ENCODE data around the gene TMEM94. TPM values are rescaled to one million over a fixed set of nuclear protein-coding genes. Genes with fewer than 3 reads are reported as not detected.

TMEM94 gene
- total RNA-seq = 43.2 TPM

DNA sequence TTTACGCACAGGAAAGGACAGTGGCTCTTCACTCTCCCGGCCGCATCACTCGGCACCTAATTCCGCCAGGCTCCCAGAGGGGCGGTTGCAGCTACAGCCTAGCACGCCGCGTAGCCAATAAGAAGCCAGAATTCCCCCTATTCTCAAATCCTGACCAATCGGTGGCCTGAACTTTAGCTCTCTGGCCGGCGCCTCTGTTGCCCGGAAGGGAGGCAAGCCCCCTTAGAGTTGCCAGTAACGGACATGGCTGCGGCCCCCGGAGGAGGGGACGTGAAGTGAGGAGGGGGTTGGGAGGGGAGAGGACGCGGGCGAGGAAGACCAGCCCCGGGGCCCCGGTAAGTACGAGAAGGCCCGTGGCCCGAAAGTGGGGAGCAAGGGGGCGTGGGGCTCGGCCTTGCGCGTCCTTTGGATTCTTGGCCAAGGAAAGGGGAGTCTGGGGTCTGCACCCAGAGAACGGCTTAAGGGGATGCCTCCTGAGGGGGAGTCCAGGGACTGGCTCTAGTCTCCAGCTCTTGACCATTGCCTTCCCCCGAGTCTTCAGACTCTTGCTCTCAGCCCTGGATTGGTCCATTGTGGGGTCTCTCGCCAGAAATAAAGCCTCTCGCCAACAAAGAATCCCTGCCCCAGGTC is at the start of gene TMEM94:
TSS of gene TMEM94 (plus strand) at position 219 of the 630 bp plus-strand sequence. CDS start 15,271 bp downstream, outside the sequence.
- Histone ChIP-seq H3K4me3 (peak within 1 kb of the TSS; percentile 70 to 77), H3K27me3 (no peaks in the 10 kb centered on the region), H3K9me3 (no peaks in the 10 kb centered on the region), H3K4me1 (peaks cover 31% of the 10 kb centered on the region), H3K27ac (peak within 1 kb of the TSS; percentile 80), H3K36me3 (no peaks in the 10 kb centered on the region)
- peak; percentile 80 to 86 for TF ChIP-seq POLR2AphosphoS5 (IDR thresholded peaks at IDR 0.05; ENCODE audit: insufficient read depth in 1 of 2, low read depth in 1 of 2)
- TF ChIP-seq, protein P1, sequence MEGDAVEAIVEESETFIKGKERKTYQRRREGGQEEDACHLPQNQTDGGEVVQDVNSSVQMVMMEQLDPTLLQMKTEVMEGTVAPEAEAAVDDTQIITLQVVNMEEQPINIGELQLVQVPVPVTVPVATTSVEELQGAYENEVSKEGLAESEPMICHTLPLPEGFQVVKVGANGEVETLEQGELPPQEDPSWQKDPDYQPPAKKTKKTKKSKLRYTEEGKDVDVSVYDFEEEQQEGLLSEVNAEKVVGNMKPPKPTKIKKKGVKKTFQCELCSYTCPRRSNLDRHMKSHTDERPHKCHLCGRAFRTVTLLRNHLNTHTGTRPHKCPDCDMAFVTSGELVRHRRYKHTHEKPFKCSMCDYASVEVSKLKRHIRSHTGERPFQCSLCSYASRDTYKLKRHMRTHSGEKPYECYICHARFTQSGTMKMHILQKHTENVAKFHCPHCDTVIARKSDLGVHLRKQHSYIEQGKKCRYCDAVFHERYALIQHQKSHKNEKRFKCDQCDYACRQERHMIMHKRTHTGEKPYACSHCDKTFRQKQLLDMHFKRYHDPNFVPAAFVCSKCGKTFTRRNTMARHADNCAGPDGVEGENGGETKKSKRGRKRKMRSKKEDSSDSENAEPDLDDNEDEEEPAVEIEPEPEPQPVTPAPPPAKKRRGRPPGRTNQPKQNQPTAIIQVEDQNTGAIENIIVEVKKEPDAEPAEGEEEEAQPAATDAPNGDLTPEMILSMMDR (IDR thresholded peaks at IDR 0.05) = no peak
- peak in 1 of 2 donors; percentile 97 for DNase-seq (ENCODE audit: extremely low spot score in 2 of 2)
- intact Hi-C loops (cut with DNase I) = no loop called here

DNA sequence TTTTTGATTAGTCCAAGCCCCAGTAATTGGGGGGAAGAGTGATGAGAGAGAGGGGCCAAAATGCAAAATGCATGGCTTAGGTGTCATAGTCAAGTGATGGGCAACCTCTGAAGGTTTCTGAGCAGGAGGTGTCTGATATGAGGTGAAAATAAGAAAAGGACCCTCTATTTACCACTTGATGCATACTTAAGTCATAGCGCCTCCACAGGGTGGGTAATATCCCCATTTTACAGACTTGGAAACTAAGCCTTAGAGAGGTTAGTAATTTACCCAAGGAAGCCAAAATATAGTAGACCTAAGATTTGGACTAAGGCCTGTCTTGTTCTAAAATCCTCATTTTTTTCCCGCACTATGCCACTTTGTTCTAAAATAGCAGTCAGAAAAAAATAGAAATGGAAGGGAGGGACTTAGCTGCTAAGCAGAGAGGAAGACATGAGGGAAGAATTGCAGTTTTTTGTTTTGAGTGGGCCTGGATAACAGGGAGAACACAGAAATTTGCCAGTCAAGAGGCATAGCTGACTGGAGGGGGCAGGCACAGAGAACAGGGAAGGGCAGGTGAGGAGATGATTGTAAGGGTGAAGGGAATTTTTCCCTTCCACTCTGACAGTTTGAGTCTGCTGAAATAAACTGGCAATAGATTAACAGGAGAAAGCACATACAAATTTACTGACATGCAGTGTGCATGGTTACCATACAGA is 48.6 kb upstream of the TMEM94 start:
- H3K9me3 ChIP-seq = no peaks in the 10 kb centered on the region
- H3K27me3 ChIP-seq = no peaks in the 10 kb centered on the region
- no peak for DNase-seq (ENCODE audit: extremely low spot score in 2 of 2)
- intact Hi-C loops (cut with DNase I) = no loop called here
- TF ChIP-seq POLR2AphosphoS5 (IDR thresholded peaks at IDR 0.05; ENCODE audit: insufficient read depth in 1 of 2, low read depth in 1 of 2) (no peak), POLR2A (IDR thresholded peaks at IDR 0.05) (no peak)
- TF ChIP-seq, protein P1 (IDR thresholded peaks at IDR 0.05) = no peak
- H3K36me3 ChIP-seq = no peaks in the 10 kb centered on the region
- no peak overlapping the region for H3K4me3 ChIP-seq
- H3K4me1 ChIP-seq = peaks cover 28% of the 10 kb centered on the region
- no peak overlapping the region for H3K27ac ChIP-seq

- TF ChIP-seq POLR2A (IDR thresholded peaks at IDR 0.05) (no peak), POLR2AphosphoS5 (IDR thresholded peaks at IDR 0.05; ENCODE audit: insufficient read depth in 1 of 2, low read depth in 1 of 2) (no peak)
- TF ChIP-seq, protein P1 (IDR thresholded peaks at IDR 0.05) = no peak
- H3K27me3 ChIP-seq = no peaks in the 10 kb centered on the region
- no peak overlapping the region for H3K4me3 ChIP-seq
- H3K9me3 ChIP-seq = no peaks in the 10 kb centered on the region
- intact Hi-C loops (cut with DNase I) = loop anchor here (5.0 kb wide), 1 partner anchor 88 kb away; no protein-coding TSS in a partner anchor
- no peak overlapping the region for H3K27ac ChIP-seq
- peaks cover 16% of the 10 kb centered on the region for H3K4me1 ChIP-seq
- H3K36me3 ChIP-seq = no peaks in the 10 kb centered on the region
- DNase-seq (ENCODE audit: extremely low spot score in 2 of 2) = no peak
Measured at GRCh38 chr17:75410141-75410540, 46.3 kb upstream of the TMEM94 start.

GRCh38 chr17:75411328-75412067 is 44.9 kb upstream of the TMEM94 start:
- no peaks in the 10 kb centered on the region for H3K36me3 ChIP-seq
- intact Hi-C loops (cut with DNase I) = loop anchor here (5.0 kb wide), 1 partner anchor 89 kb away; no protein-coding TSS in a partner anchor
- TF ChIP-seq POLR2A (IDR thresholded peaks at IDR 0.05) (no peak), POLR2AphosphoS5 (IDR thresholded peaks at IDR 0.05; ENCODE audit: insufficient read depth in 1 of 2, low read depth in 1 of 2) (no peak)
- TF ChIP-seq, protein P1 (IDR thresholded peaks at IDR 0.05) = no peak
- no peaks in the 10 kb centered on the region for H3K9me3 ChIP-seq
- DNase-seq (ENCODE audit: extremely low spot score in 2 of 2) = no peak
- H3K27me3 ChIP-seq = no peaks in the 10 kb centered on the region
- H3K27ac ChIP-seq = no peak overlapping the region
- H3K4me3 ChIP-seq = no peak overlapping the region
- peaks cover 11% of the 10 kb centered on the region for H3K4me1 ChIP-seq

Measured in vagina (tissue), 2 donors.